A673 (cell line): ENCODE measurements around the gene TRERF1. TPM values are rescaled to one million over a fixed set of nuclear protein-coding genes. Genes with fewer than 3 reads are reported as not detected.
A peak's percentile ranks its signal among the peaks of the same experiment; 100 is the strongest.

Source experiments
- BruUV-seq: library from RNA; stranded (reverse); fragments of 400-500 nt; replicated peaks from 2 replicates; lab custom pipeline; 2021; lab: Mats Ljungman, UMichigan
- CTCF ChIA-PET: fragments of 300-600 bp; sonication (Branson Sonifier 250); formaldehyde crosslinking; loops from one replicate; lab custom pipeline; 2022; ENCODE audit warnings: antibody characterized with exemption; lab: Charles Lee
- POLR2A ChIA-PET: fragments of 300-600 bp; sonication (Branson Sonifier 250); formaldehyde crosslinking; loops from one replicate; lab custom pipeline; 2022; ENCODE audit warnings: antibody characterized with exemption; ENCODE audit not compliant: low non-redundant PET; lab: Charles Lee
- DNase-seq: peaks from one replicate; pipeline ENCODE4 v3.0.0-alpha.2; 2015; ENCODE audit warnings: low spot score
- H3K27ac ChIP-seq: fragments of 200-600 bp; sonication (generic); 2 replicates; pipeline ENCODE4 v1.5.1; 2016; ENCODE audit warnings: mixed run types, low read depth, mild to moderate bottlenecking, mixed read lengths, antibody characterized with exemption, low read length; ENCODE audit not compliant: poor library complexity, severe bottlenecking
- H3K27me3 ChIP-seq: fragments of 200-600 bp; sonication (generic); replicated peaks from 2 replicates; pipeline ENCODE4 v1.6.1; 2017; ENCODE audit warnings: mixed run types, low read depth, mild to moderate bottlenecking, mixed read lengths, antibody characterized with exemption, low read length; ENCODE audit not compliant: insufficient read depth, poor library complexity
- H3K36me3 ChIP-seq: fragments of 200-600 bp; sonication (generic); 2 replicates; pipeline ENCODE4 v1.6.1; 2016; ENCODE audit warnings: mixed run types, mild to moderate bottlenecking, mixed read lengths, antibody characterized with exemption, low read length; ENCODE audit not compliant: insufficient read depth, poor library complexity, severe bottlenecking
- H3K4me1 ChIP-seq: fragments of 200-600 bp; sonication (generic); 2 replicates; pipeline ENCODE4 v1.6.1; 2017; ENCODE audit warnings: mixed run types, mild to moderate bottlenecking, mixed read lengths, antibody characterized with exemption, low read length; ENCODE audit not compliant: insufficient read depth, poor library complexity, severe bottlenecking
- H3K4me3 ChIP-seq: fragments of 200-600 bp; sonication (generic); 2 replicates; pipeline ENCODE4 v1.5.1; 2016; ENCODE audit warnings: low read depth, mixed run types, mild to moderate bottlenecking, mixed read lengths, low read length; ENCODE audit not compliant: poor library complexity, severe bottlenecking
- H3K9me3 ChIP-seq: fragments of 200-600 bp; sonication (generic); 2 replicates; pipeline ENCODE4 v1.6.1; 2016; ENCODE audit warnings: mixed run types, low read depth, mild to moderate bottlenecking, mixed read lengths, antibody characterized with exemption, low read length; ENCODE audit not compliant: poor library complexity, severe bottlenecking
- CTCF ChIP-seq: fragments of 300-800, 200-600 bp; sonication (generic); conservative IDR thresholded peaks from 2 replicates; pipeline ENCODE4 v1.5.1; 2017; ENCODE audit warnings: low read depth, mild to moderate bottlenecking, antibody characterized with exemption, low read length, moderate library complexity, mixed read lengths
- EZH2 ChIP-seq: fragments of 200-600 bp; sonication (generic); IDR thresholded peaks from 2 replicates; pipeline ENCODE4 v1.6.1; 2017; ENCODE audit warnings: borderline replicate concordance, low read depth, mild to moderate bottlenecking, mixed read lengths, antibody characterized with exemption, low read length; ENCODE audit not compliant: poor library complexity, severe bottlenecking
- intact Hi-C: fragments of 100-400 bp; cut with micrococcal nuclease; formaldehyde crosslinking; loops from one replicate; pipeline ENCODE4 v1.10.0; 2022; ENCODE audit not compliant: unreplicated experiment
- total RNA-seq: library from RNA; stranded (reverse); gene quantifications from 2 replicates; pipeline ENCODE4 v1.2.3, GENCODE V29; 2021

The TRERF1 gene
- total RNA-seq, 1 experiment from 2014 or later = 9.5 TPM

GRCh38 chr6:42453654-42454427, 2.1 kb upstream of the TRERF1 start:
- Histone ChIP-seq H3K27me3 (no peaks in the 10 kb centered on the region), H3K4me1 (peaks cover 12% of the 10 kb centered on the region), H3K4me3 (peak overlapping the region; percentile 65), H3K36me3 (no peaks in the 10 kb centered on the region), H3K9me3 (no peaks in the 10 kb centered on the region), H3K27ac (peak overlapping the region; percentile 86)
- TF ChIP-seq CTCF (no peak), EZH2 (no peak)
- intact Hi-C loops = no loop called here
- no TSS peak for BruUV-seq
- POLR2A ChIA-PET = no interaction called here
- peak; percentile 19 for DNase-seq
- CTCF ChIA-PET = no interaction called here

GRCh38 chr6:42453031-42453653, 1.4 kb upstream of the TRERF1 start:
- ChIA-PET CTCF (no interaction called here), POLR2A (no interaction called here)
- H3K9me3 ChIP-seq = no peaks in the 10 kb centered on the region
- peak overlapping the region; percentile 65 for H3K4me3 ChIP-seq
- H3K27me3 ChIP-seq = no peaks in the 10 kb centered on the region
- intact Hi-C loops = no loop called here
- no TSS peak for BruUV-seq
- H3K36me3 ChIP-seq = no peaks in the 10 kb centered on the region
- TF ChIP-seq CTCF = no peak
- no peak for TF ChIP-seq EZH2
- peak; percentile 93 for DNase-seq
- H3K27ac ChIP-seq = peak overlapping the region; percentile 86
- peaks cover 12% of the 10 kb centered on the region for H3K4me1 ChIP-seq

GRCh38 chr6:42452171-42453030, 675 bp upstream of the TRERF1 start:
- no peaks in the 10 kb centered on the region for H3K9me3 ChIP-seq
- ChIA-PET CTCF (interaction anchor here (0.6 kb wide), 4 partner anchors 30 to 666 kb away, joined by 3 to 5 read pairs (median 4); no protein-coding TSS in a partner anchor), POLR2A (interaction anchor here (0.6 kb wide), 1 partner anchor 10 kb away, joined by 4 read pairs; no protein-coding TSS in a partner anchor)
- BruUV-seq = TSS peak; percentile 62
- H3K4me1 ChIP-seq = peaks cover 12% of the 10 kb centered on the region
- intact Hi-C loops = no loop called here
- peak; percentile 89 for DNase-seq
- peak overlapping the region; percentile 86 for H3K27ac ChIP-seq
- H3K36me3 ChIP-seq = no peaks in the 10 kb centered on the region
- TF ChIP-seq EZH2 (no peak), CTCF (no peak)
- no peaks in the 10 kb centered on the region for H3K27me3 ChIP-seq
- peak overlapping the region; percentile 65 for H3K4me3 ChIP-seq
